Lower lobe of right lung (tissue), 2 donors: ENCODE measurements around the gene LMF2. TPM values are rescaled to one million over a fixed set of nuclear protein-coding genes. Genes with fewer than 3 reads are reported as not detected.
A peak's percentile ranks its signal among the peaks of the same experiment; 100 is the strongest.

Experiments
- ATAC-seq, 2 donors: fragments of 200-7000 bp; cut with Tn5 transposase; one replicate each; pipeline ENCODE4 v1.9.1; 2020 to 2022; ENCODE audit warnings: mild to moderate bottlenecking in 2 of 2, moderate library complexity in 2 of 2
- DNase-seq: peaks from one replicate; pipeline ENCODE4 v3.0.0-alpha.2; 2020
- H3K27ac ChIP-seq: fragments of 200-600 bp; one replicate; pipeline ENCODE4 v1.8.0; 2022
- H3K27me3 ChIP-seq: fragments of 200-600 bp; one replicate; pipeline ENCODE4 v1.8.0; 2022; ENCODE audit warnings: low read depth
- H3K36me3 ChIP-seq: fragments of 200-600 bp; one replicate; pipeline ENCODE4 v1.8.0; 2022; ENCODE audit warnings: mild to moderate bottlenecking
- H3K4me1 ChIP-seq: fragments of 200-600 bp; one replicate; pipeline ENCODE4 v1.8.0; 2022
- H3K4me3 ChIP-seq: fragments of 200-600 bp; one replicate; pipeline ENCODE4 v1.8.0; 2022; ENCODE audit warnings: mild to moderate bottlenecking
- H3K9me3 ChIP-seq: fragments of 200-600 bp; one replicate; pipeline ENCODE4 v1.8.0; 2022
- CTCF ChIP-seq: fragments of 200-600 bp; IDR thresholded peaks from one replicate; pipeline ENCODE4 v1.8.0; 2022; ENCODE audit warnings: antibody characterized with exemption, mild to moderate bottlenecking
- intact Hi-C: fragments of 100-400 bp; cut with DNase I; formaldehyde crosslinking; loops from one replicate; pipeline ENCODE4 v1.11.0; 2022
- total RNA-seq: library from RNA; stranded (reverse); fragmentation: NEBNext Ultra II Directional; extraction: Animal tissue kit (Norgen Biotek cat#: 25700); gene quantifications from one replicate; pipeline ENCODE4 v1.2.1, GENCODE V29; 2021
- donor health status: DM: no; HTN: yes; CAD: no; lungs with severe emphysema.

The LMF2 gene
- total RNA-seq, 1 donor from 2014 or later, result 58.8 TPM

- no peaks in the 10 kb centered on the region for H3K27me3 ChIP-seq
- intact Hi-C loops, result no loop called here
- DNase-seq (peak; percentile 39), ATAC-seq (no peak)
- no peaks in the 10 kb centered on the region for H3K36me3 ChIP-seq
- peak overlapping the region; percentile 100 for H3K27ac ChIP-seq
- H3K4me3 ChIP-seq, result no peak overlapping the region
- TF ChIP-seq CTCF, result no peak
- H3K9me3 ChIP-seq, result no peaks in the 10 kb centered on the region
- H3K4me1 ChIP-seq, result peaks cover 50% of the 10 kb centered on the region
These were observed 25.6 kb upstream of the LMF2 start for GRCh38 chr22:50532824-50533796.

- peaks cover 50% of the 10 kb centered on the region for H3K4me1 ChIP-seq
- peak; percentile 61 to 65 for ATAC-seq
- H3K27ac ChIP-seq, result peak overlapping the region; percentile 100
- intact Hi-C loops, result no loop called here
- no peaks in the 10 kb centered on the region for H3K27me3 ChIP-seq
- H3K4me3 ChIP-seq, result peak overlapping the region; percentile 79
- no peaks in the 10 kb centered on the region for H3K36me3 ChIP-seq
- no peak for TF ChIP-seq CTCF
- DNase-seq, result peak; percentile 90
- H3K9me3 ChIP-seq, result no peaks in the 10 kb centered on the region
These were observed 24.6 kb upstream of the LMF2 start for GRCh38 chr22:50531962-50532674.

GRCh38 chr22:50531546-50531961 lies 24.1 kb upstream of the LMF2 start:
- Histone ChIP-seq H3K9me3 (no peaks in the 10 kb centered on the region), H3K4me1 (peaks cover 53% of the 10 kb centered on the region), H3K4me3 (peak overlapping the region; percentile 79), H3K27me3 (no peaks in the 10 kb centered on the region), H3K27ac (peak overlapping the region; percentile 100), H3K36me3 (no peaks in the 10 kb centered on the region)
- intact Hi-C loops, result no loop called here
- no peak for TF ChIP-seq CTCF
- peak; percentile 91 for DNase-seq
- ATAC-seq, result peak; percentile 54 to 63

- peak; percentile 70 to 78 for ATAC-seq
- Histone ChIP-seq H3K27me3 (no peaks in the 10 kb centered on the region), H3K4me3 (peak overlapping the region; percentile 79), H3K4me1 (peaks cover 56% of the 10 kb centered on the region), H3K9me3 (no peaks in the 10 kb centered on the region), H3K27ac (peak overlapping the region; percentile 100), H3K36me3 (no peaks in the 10 kb centered on the region)
- intact Hi-C loops, result no loop called here
- peak; percentile 96 for DNase-seq
- no peak for TF ChIP-seq CTCF
These were observed 23.5 kb upstream of the LMF2 start for GRCh38 chr22:50530877-50531545.

- intact Hi-C loops, result no loop called here
- DNase-seq (no peak), ATAC-seq (peak in 1 of 2 donors; percentile 0)
- Histone ChIP-seq H3K36me3 (no peaks in the 10 kb centered on the region), H3K4me3 (peak overlapping the region; percentile 79), H3K9me3 (no peaks in the 10 kb centered on the region), H3K27me3 (no peaks in the 10 kb centered on the region), H3K4me1 (peaks cover 56% of the 10 kb centered on the region), H3K27ac (peak overlapping the region; percentile 100)
- no peak for TF ChIP-seq CTCF
These were observed 23.0 kb upstream of the LMF2 start for GRCh38 chr22:50530580-50530876.
